ENCODE data around the gene ANO6. TPM values are rescaled to one million over a fixed set of nuclear protein-coding genes. Genes with fewer than 3 reads are reported as not detected.

Gene ANO6
- total and polyA plus RNA-seq, 10 donors, result 2.3 to 38.5 (median 31.7) TPM

DNA sequence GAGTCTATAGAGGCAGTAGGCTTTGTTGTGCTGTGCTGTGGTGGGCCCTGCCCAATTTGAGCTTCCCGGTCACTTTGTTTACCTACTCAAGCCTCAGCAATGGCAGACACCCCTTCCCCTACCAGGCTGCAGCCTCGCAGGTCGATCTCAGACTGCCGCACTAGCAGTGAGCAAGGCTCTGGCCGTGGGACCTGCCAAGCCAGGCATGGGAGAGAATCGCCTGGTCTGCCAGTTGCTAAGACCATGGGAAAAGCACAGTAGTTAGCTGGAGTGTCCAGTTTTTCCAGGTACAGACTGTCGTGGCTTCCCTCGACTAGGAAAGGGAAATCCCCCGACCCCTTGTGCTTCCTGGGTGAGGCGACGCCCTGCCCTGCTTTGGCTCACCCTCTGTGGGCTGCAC lies 26.3 kb downstream of the ANO6 start:
- TF ChIP-seq CTCF (IDR thresholded peaks at IDR 0.05 in 8 of 11, conservative IDR thresholded peaks at IDR 0.05 in 3 of 11) (no peak), POLR2A (IDR thresholded peaks at IDR 0.05) (no peak), POLR2AphosphoS5 (IDR thresholded peaks at IDR 0.05) (no peak)
- Histone ChIP-seq H3K27me3 (replicated peaks in 1 of 7) (no peaks in the 10 kb centered on the region), H3K4me1 (peaks cover 0 to 25% (median 13%) of the 10 kb centered on the region in 6 donors), H3K36me3 (peaks cover 0 to 6% (median 0%) of the 10 kb centered on the region in 6 donors), H3K9me3 (no peaks in the 10 kb centered on the region), H3K27ac (no peak overlapping the region), H3K4me3 (no peak overlapping the region)
- no peak for DNase-seq
- 80 to 95% (median 90%) methylated on average over 9 to 11 of the region's 11 CpGs for WGBS, 5 donors
- intact Hi-C loops (cut with DNase I; ENCODE audit: low total_unique reads), result no loop called here

GRCh38 chr12:45243963-45244362 lies 28.1 kb downstream of the ANO6 start:
- 70 to 87% (median 73%) methylated on average over 4 of the region's 4 CpGs for WGBS, 5 donors
- H3K4me3 ChIP-seq, result peak overlapping the region in 2 of 8 donors; percentile 16 to 51
- no peaks in the 10 kb centered on the region for H3K9me3 ChIP-seq
- H3K36me3 ChIP-seq, result peaks cover 0 to 6% (median 0%) of the 10 kb centered on the region in 6 donors
- no peak for DNase-seq
- intact Hi-C loops (cut with DNase I; ENCODE audit: low total_unique reads), result no loop called here
- H3K4me1 ChIP-seq, result peaks cover 0 to 25% (median 13%) of the 10 kb centered on the region in 6 donors
- H3K27ac ChIP-seq, result peak overlapping the region in 5 of 8 donors; percentile 45 to 65 (median 64)
- no peaks in the 10 kb centered on the region for H3K27me3 ChIP-seq (replicated peaks in 1 of 7)
- no peak for TF ChIP-seq CTCF (IDR thresholded peaks at IDR 0.05 in 8 of 11, conservative IDR thresholded peaks at IDR 0.05 in 3 of 11)
- no peak for TF ChIP-seq POLR2AphosphoS5 (IDR thresholded peaks at IDR 0.05)
- no peak for TF ChIP-seq POLR2A (IDR thresholded peaks at IDR 0.05)

GRCh38 chr12:45244561-45245343 lies 28.9 kb downstream of the ANO6 start:
- 54 to 75% (median 58%) methylated on average over 9 of the region's 9 CpGs for WGBS, 5 donors
- Histone ChIP-seq H3K27ac (peak overlapping the region in 6 of 8 donors; percentile 40 to 65 (median 58)), H3K36me3 (peaks cover 0 to 6% (median 0%) of the 10 kb centered on the region in 6 donors), H3K27me3 (replicated peaks in 1 of 7) (no peaks in the 10 kb centered on the region), H3K4me1 (peaks cover 0 to 29% (median 13%) of the 10 kb centered on the region in 6 donors), H3K9me3 (no peaks in the 10 kb centered on the region), H3K4me3 (peak overlapping the region in 2 of 8 donors; percentile 16 to 51)
- intact Hi-C loops (cut with DNase I; ENCODE audit: low total_unique reads), result no loop called here
- DNase-seq, result no peak
- TF ChIP-seq POLR2AphosphoS5 (IDR thresholded peaks at IDR 0.05) (no peak), POLR2A (IDR thresholded peaks at IDR 0.05) (no peak), CTCF (IDR thresholded peaks at IDR 0.05 in 8 of 11, conservative IDR thresholded peaks at IDR 0.05 in 3 of 11) (peak in 3 of 11 experiments; percentile 11 to 29 (median 27))

DNA sequence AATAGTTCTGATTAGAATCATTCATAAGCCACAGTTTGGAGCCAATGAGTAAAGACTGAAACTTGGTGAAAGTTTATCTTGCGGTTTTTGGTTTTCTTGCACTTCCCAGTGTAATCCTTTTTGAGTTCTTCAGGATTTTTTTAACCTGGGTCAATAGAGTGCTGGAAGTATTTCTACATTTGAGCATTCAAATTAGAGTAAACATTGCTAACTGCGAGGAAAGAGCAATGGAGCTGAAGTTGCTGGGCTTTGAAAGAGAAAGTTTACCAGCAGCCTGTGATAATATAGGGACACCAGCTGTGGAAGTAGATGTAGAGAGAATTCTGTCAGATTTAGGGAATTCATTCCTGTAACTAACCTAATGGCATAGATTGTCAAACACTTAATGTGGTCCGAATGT lies 30.3 kb downstream of the ANO6 start:
- H3K4me3 ChIP-seq, result no peak overlapping the region
- DNase-seq, result no peak
- no peak overlapping the region for H3K27ac ChIP-seq
- TF ChIP-seq POLR2AphosphoS5 (IDR thresholded peaks at IDR 0.05) (no peak), POLR2A (IDR thresholded peaks at IDR 0.05) (no peak), CTCF (IDR thresholded peaks at IDR 0.05 in 8 of 11, conservative IDR thresholded peaks at IDR 0.05 in 3 of 11) (no peak)
- H3K36me3 ChIP-seq, result peaks cover 0 to 6% (median 0%) of the 10 kb centered on the region in 6 donors
- no peaks in the 10 kb centered on the region for H3K9me3 ChIP-seq
- intact Hi-C loops (cut with DNase I; ENCODE audit: low total_unique reads), result no loop called here
- no peaks in the 10 kb centered on the region for H3K27me3 ChIP-seq (replicated peaks in 1 of 7)
- peaks cover 0 to 31% (median 13%) of the 10 kb centered on the region in 6 donors for H3K4me1 ChIP-seq
- WGBS, 5 donors, result 85 to 95% (median 94%) methylated on average over 3 of the region's 3 CpGs
